ENCODE measurements around the gene MPG. TPM values are rescaled to one million over a fixed set of nuclear protein-coding genes. Genes with fewer than 3 reads are reported as not detected.

Gene MPG
- polyA plus RNA-seq, 2 of the 4 experiments (the other 2 are of a cell fraction): 25.5 to 54.3 TPM

GRCh38 chr16:76535-77272 is 1.3 kb upstream of the MPG start:
- ATAC-seq (no peak), DNase-seq (ENCODE audit: low read depth in 1 of 2, low spot score in 1 of 2) (peak in 1 of 2 experiments; percentile 48), FAIRE-seq (no peak)
- Histone ChIP-seq H3K9me3 (no peaks in the 10 kb centered on the region), H3K4me1 (peaks cover 34% of the 10 kb centered on the region), H3K27ac (peak overlapping the region; percentile 97 to 98), H3K4me2 (peak overlapping the region; percentile 100), H3K4me3 (peak overlapping the region; percentile 94)
- TF ChIP-seq SMC3 (IDR thresholded peaks at IDR 0.05) (no peak), EHMT2 (IDR thresholded peaks at IDR 0.05; ENCODE audit: low read depth) (no peak), CEBPB (IDR thresholded peaks at IDR 0.05) (no peak), BCL3 (IDR thresholded peaks at IDR 0.05) (no peak), HOXB13 (CRISPR knock-in tag; IDR thresholded peaks at IDR 0.05; ENCODE audit: low read depth) (no peak), HES2 (IDR thresholded peaks at IDR 0.05) (no peak), ESRRA (IDR thresholded peaks at IDR 0.05; ENCODE audit: borderline replicate concordance, low read length) (no peak), FOSB (CRISPR knock-in tag; IDR thresholded peaks at IDR 0.05) (no peak), RFX5 (IDR thresholded peaks at IDR 0.05) (no peak)
- POLR2A ChIA-PET: interaction anchor here (0.6 to 1.6 kb wide), 3 partner anchors 11 to 23 kb away, joined by 3 to 8 read pairs (median 6); partner anchors contain the start of genes POLR3K and SNRNP25
- WGBS (ENCODE audit: missing lambda C conversion rate): 54% methylated on average over 13 of the region's 13 CpGs
- CTCF ChIA-PET: interaction anchor here (0.6 to 30.3 kb wide), 8 partner anchors 9 to 285 kb away, joined by 3 to 718 read pairs (median 5); partner anchors contain the start of genes HBQ1, MPG and RHBDF1

GRCh38 chr16:77273-77806 is 685 bp upstream of the MPG start:
- peak; percentile 59 to 73 for DNase-seq (ENCODE audit: low read depth in 1 of 2, low spot score in 1 of 2)
- CTCF ChIA-PET: interaction anchor here (0.6 to 30.3 kb wide), 8 partner anchors 8 to 285 kb away, joined by 3 to 718 read pairs (median 5); partner anchors contain the start of genes HBQ1, MPG and RHBDF1
- ATAC-seq: peak; percentile 35 to 59
- peaks cover 34% of the 10 kb centered on the region for H3K4me1 ChIP-seq
- no peaks in the 10 kb centered on the region for H3K9me3 ChIP-seq
- POLR2A ChIA-PET: interaction anchor here (0.6 to 1.6 kb wide), 3 partner anchors 12 to 24 kb away, joined by 3 to 8 read pairs (median 6); partner anchors contain the start of genes POLR3K and SNRNP25
- peak overlapping the region; percentile 97 to 98 for H3K27ac ChIP-seq
- H3K4me2 ChIP-seq: peak overlapping the region; percentile 100
- WGBS (ENCODE audit: missing lambda C conversion rate): 55% methylated on average over 15 of the region's 31 CpGs
- H3K4me3 ChIP-seq: peak overlapping the region; percentile 94
- TF ChIP-seq POLR2A (IDR thresholded peaks at IDR 0.05; ENCODE audit: low read length) (peak; percentile 33; the same call in 1 of the 2 replicates), MAX (IDR thresholded peaks at IDR 0.05) (no peak; the same call in 1 of the 2 replicates)
- FAIRE-seq: no peak

- Histone ChIP-seq H3K27ac (peak overlapping the region; percentile 97 to 98), H3K4me2 (peak overlapping the region; percentile 100), H3K9me3 (no peaks in the 10 kb centered on the region), H3K4me1 (peaks cover 25% of the 10 kb centered on the region), H3K4me3 (peak overlapping the region; percentile 94)
- peak in 1 of 2 experiments; percentile 2; a peak in 2 of 6 replicates for ATAC-seq
- POLR2A ChIA-PET: interaction anchor here (1.2 kb wide), 1 partner anchor 283 kb away, joined by 3 read pairs; no protein-coding TSS in a partner anchor
- no peak for FAIRE-seq
- peak in 1 of 2 experiments; percentile 43 for DNase-seq (ENCODE audit: low read depth in 1 of 2, low spot score in 1 of 2)
- 0 out of 2 replicates have a peak, but pooled peaks have one; percentile 16 for TF ChIP-seq POLR2A (IDR thresholded peaks at IDR 0.05; ENCODE audit: low read length)
- no peak for TF ChIP-seq RFX5 (IDR thresholded peaks at IDR 0.05)
- CTCF ChIA-PET: interaction anchor here (1.2 to 30.3 kb wide), 3 partner anchors 7 to 29 kb away, joined by 3 to 718 read pairs (median 718); partner anchors contain the start of genes MPG and RHBDF1
- 15% methylated on average over 18 of the region's 36 CpGs for WGBS (ENCODE audit: missing lambda C conversion rate)
Measured at GRCh38 chr16:78444-79150, 572 bp downstream of the MPG start.
